ENCODE data around the gene SIGLEC7. TPM values are rescaled to one million over a fixed set of nuclear protein-coding genes. Genes with fewer than 3 reads are reported as not detected.

Gene SIGLEC7
- total RNA-seq, 2 donors from 2014 or later, result 0.34 TPM; not detected in 1

GRCh38 chr19:51108805-51109146, 33.3 kb upstream of the SIGLEC7 start:
- no peak for DNase-seq (ENCODE audit: low spot score in 2 of 2)
- ATAC-seq, result peak; percentile 21 to 46
- Mint-ChIP-seq H3K9me3 (no peaks in the 10 kb centered on the region), H3K36me3 (peaks cover 9 to 12% of the 10 kb centered on the region in 2 donors), H3K27ac (peak overlapping the region; percentile 91 to 97)

GRCh38 chr19:51110666-51110971, 31.5 kb upstream of the SIGLEC7 start:
- ATAC-seq (no peak), DNase-seq (ENCODE audit: low spot score in 2 of 2) (no peak)
- Mint-ChIP-seq H3K9me3 (no peaks in the 10 kb centered on the region), H3K36me3 (peaks cover 9 to 12% of the 10 kb centered on the region in 2 donors), H3K27ac (no peak overlapping the region)

GRCh38 chr19:51111606-51112005, 30.5 kb upstream of the SIGLEC7 start:
- H3K36me3 Mint-ChIP-seq, result peaks cover 9 to 12% of the 10 kb centered on the region in 2 donors
- DNase-seq (ENCODE audit: low spot score in 2 of 2), result no peak
- H3K9me3 Mint-ChIP-seq, result no peaks in the 10 kb centered on the region
- H3K27ac Mint-ChIP-seq, result no peak overlapping the region
- ATAC-seq, result no peak

DNA sequence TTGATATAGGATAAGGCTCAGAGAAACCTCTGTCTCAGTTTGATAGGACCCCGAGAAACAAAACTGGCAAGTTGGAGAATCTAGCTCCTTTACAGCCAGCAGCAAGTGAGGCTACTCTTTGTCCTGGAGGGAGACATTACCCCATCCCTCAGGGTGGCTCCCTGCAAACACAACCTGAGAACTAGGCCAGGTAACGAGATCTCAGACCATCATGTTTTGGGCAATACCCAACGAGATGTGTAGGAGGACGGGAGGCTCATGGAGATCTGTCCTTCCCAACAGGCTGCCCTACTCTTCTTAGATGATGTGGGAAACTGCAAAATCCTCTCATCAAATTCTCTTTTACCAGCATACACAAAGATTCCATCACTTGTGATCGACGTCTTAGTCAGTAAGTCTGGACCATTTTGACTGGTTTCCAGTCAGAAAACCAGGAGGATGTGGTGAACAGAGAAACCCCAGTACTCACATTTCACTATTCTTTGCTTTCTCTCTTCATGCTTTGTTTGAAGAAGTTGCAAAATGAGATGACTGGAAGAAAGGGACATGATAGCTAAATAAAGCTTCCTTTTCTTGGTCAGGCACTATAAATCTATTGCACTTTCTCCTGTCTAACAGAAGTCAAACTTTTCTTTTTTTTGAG, 27.9 kb upstream of the SIGLEC7 start:
- ATAC-seq (peak; percentile 92 to 96), DNase-seq (ENCODE audit: low spot score in 2 of 2) (peak in 1 of 2 donors; percentile 39)
- Mint-ChIP-seq H3K27ac (peak overlapping the region in 1 of 2 donors; percentile 91), H3K36me3 (no peaks in the 10 kb centered on the region), H3K9me3 (no peaks in the 10 kb centered on the region)

DNA sequence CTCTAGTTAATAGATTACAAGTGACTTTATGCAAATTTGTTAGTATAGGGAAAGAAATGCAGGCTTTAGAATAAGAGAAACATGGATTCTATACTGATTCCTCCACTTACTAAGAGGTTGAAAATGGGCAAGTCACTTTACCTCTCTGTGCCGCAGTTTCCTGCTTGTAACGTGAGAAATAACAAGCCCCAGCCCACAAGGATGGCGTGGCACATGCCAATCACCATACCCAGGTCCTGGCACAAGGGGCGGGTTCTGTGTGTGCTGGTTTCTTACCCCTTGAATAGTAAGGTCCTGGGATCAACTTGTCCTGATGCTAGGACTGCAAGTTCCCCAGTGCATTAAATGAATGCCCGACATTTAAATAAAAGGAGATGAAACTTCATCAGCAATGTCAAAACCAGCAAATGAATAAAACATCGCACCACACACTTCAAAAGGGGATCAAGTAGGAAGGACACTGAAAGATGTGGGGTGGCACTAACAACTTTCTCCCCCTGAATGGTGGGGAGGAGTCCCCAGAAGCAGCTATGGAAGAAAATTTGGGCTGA, 25.3 kb upstream of the SIGLEC7 start:
- H3K27ac Mint-ChIP-seq, result peak overlapping the region; percentile 18 to 80
- H3K36me3 Mint-ChIP-seq, result no peaks in the 10 kb centered on the region
- ATAC-seq (peak in 1 of 2 donors; percentile 27), DNase-seq (ENCODE audit: low spot score in 2 of 2) (no peak)
- H3K9me3 Mint-ChIP-seq, result peaks cover 4 to 5% of the 10 kb centered on the region in 2 donors

- DNase-seq (ENCODE audit: low spot score in 2 of 2) (no peak), ATAC-seq (no peak)
- no peaks in the 10 kb centered on the region for H3K36me3 Mint-ChIP-seq
- no peak overlapping the region for H3K27ac Mint-ChIP-seq
- H3K9me3 Mint-ChIP-seq, result peaks cover 4 to 5% of the 10 kb centered on the region in 2 donors
These were observed 23.0 kb upstream of the SIGLEC7 start for GRCh38 chr19:51119101-51119500.

GRCh38 chr19:51119611-51120010, 22.5 kb upstream of the SIGLEC7 start:
- H3K36me3 Mint-ChIP-seq, result no peaks in the 10 kb centered on the region
- peaks cover 4 to 5% of the 10 kb centered on the region in 2 donors for H3K9me3 Mint-ChIP-seq
- ATAC-seq, result no peak
- DNase-seq (ENCODE audit: low spot score in 2 of 2), result no peak
- no peak overlapping the region for H3K27ac Mint-ChIP-seq

DNA sequence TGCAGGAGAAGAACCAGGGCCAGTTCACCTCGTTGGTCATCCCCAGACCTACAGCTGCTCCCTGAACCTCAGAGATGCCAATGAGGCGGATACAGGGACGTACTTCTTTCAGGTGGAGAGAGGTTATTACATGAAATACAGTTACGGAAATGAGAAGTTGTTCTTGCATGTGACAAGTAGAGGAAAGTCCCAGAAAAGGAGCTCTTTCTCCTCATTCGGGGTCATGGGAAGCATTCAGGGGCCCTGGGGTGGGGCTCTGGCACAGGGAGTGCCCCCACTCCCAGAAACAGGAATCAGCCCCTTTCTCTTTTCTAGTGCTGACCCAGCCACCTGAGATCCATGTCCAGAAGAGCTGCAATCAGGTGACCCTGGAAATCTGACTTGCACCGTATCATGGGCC, 21.9 kb upstream of the SIGLEC7 start:
- H3K9me3 Mint-ChIP-seq, result peaks cover 4 to 5% of the 10 kb centered on the region in 2 donors
- ATAC-seq (no peak), DNase-seq (ENCODE audit: low spot score in 2 of 2) (no peak)
- no peaks in the 10 kb centered on the region for H3K36me3 Mint-ChIP-seq
- no peak overlapping the region for H3K27ac Mint-ChIP-seq

- no peak for ATAC-seq
- DNase-seq (ENCODE audit: low spot score in 2 of 2), result no peak
- Mint-ChIP-seq H3K27ac (no peak overlapping the region), H3K9me3 (peaks cover 4 to 5% of the 10 kb centered on the region in 2 donors), H3K36me3 (no peaks in the 10 kb centered on the region)
These were observed 20.8 kb upstream of the SIGLEC7 start for GRCh38 chr19:51121257-51121656.

GRCh38 chr19:51122112-51122981, 19.8 kb upstream of the SIGLEC7 start:
- H3K9me3 Mint-ChIP-seq, result peaks cover 4 to 5% of the 10 kb centered on the region in 2 donors
- no peaks in the 10 kb centered on the region for H3K36me3 Mint-ChIP-seq
- ATAC-seq (peak; percentile 40 to 56), DNase-seq (ENCODE audit: low spot score in 2 of 2) (no peak)
- H3K27ac Mint-ChIP-seq, result peak overlapping the region in 1 of 2 donors; percentile 74

GRCh38 chr19:51123381-51123800, 18.7 kb upstream of the SIGLEC7 start:
- no peak for DNase-seq (ENCODE audit: low spot score in 2 of 2)
- H3K27ac Mint-ChIP-seq, result peak overlapping the region; percentile 6 to 83
- ATAC-seq, result peak; percentile 66 to 68
- H3K36me3 Mint-ChIP-seq, result no peaks in the 10 kb centered on the region
- peaks cover 4 to 5% of the 10 kb centered on the region in 2 donors for H3K9me3 Mint-ChIP-seq

DNA sequence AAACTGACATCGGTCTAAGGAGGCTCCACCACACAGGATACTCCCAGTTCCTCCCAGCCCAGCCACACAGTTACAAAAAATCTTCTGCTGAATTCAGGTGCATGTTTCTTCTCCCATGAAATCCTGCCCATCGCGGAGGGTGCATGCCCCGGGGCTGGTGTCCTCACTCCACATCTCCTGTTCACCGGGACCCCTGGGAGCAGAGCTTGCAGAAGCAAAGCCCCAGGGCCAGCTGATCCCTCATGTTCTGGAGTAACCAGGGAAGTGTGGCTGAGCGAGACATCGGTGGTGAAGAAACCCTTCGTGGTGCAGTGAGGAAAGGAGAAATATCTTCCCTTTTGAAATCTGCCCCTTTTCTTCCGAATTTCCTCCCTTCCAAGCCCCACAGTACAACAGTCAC, 18.3 kb upstream of the SIGLEC7 start:
- ATAC-seq (no peak), DNase-seq (ENCODE audit: low spot score in 2 of 2) (no peak)
- peaks cover 4 to 5% of the 10 kb centered on the region in 2 donors for H3K9me3 Mint-ChIP-seq
- H3K36me3 Mint-ChIP-seq, result no peaks in the 10 kb centered on the region
- H3K27ac Mint-ChIP-seq, result peak overlapping the region; percentile 63 to 83

DNA sequence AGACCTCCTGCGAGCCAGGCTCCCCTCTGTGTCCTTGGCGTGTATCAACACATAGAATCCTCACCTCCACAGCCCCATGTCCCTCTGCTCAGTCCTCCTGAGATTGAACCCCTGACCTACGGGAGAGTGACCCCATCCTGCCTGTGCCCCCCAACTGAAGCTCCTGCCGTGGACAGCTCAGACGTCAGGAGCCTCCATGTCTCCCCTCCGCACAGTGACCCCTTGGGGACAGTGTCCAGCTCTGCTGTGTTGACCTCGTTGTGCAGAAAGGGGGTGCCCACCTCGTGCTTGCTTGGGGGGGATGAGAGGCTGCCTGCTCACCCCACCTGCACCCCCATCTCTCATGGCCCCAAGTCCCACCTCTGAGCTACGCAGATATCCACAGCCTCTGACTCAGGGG, 17.9 kb upstream of the SIGLEC7 start:
- H3K36me3 Mint-ChIP-seq, result no peaks in the 10 kb centered on the region

GRCh38 chr19:51124729-51125128, 17.4 kb upstream of the SIGLEC7 start, which contains the start of gene SIGLEC9:
TSS of gene SIGLEC9 (plus strand) at chr19:51124906. CDS start at chr19:51124975, 69 bp downstream.
- ATAC-seq (no peak), DNase-seq (ENCODE audit: low spot score in 2 of 2) (no peak)
- Mint-ChIP-seq H3K36me3 (no peaks in the 10 kb centered on the region), H3K27ac (peak within 1 kb of the TSS; percentile 65 to 83), H3K9me3 (peaks cover 4 to 5% of the 10 kb centered on the region in 2 donors)

More for the DNA sequence above, 17.9 kb upstream of the SIGLEC7 start:
- DNase-seq (ENCODE audit: low spot score in 2 of 2) (no peak), ATAC-seq (no peak)
- Mint-ChIP-seq H3K9me3 (peaks cover 4 to 5% of the 10 kb centered on the region in 2 donors), H3K27ac (peak overlapping the region; percentile 63 to 83)

GRCh38 chr19:51125421-51126075, 16.6 kb upstream of the SIGLEC7 start:
- peaks cover 4 to 5% of the 10 kb centered on the region in 2 donors for H3K9me3 Mint-ChIP-seq
- ATAC-seq (no peak), DNase-seq (ENCODE audit: low spot score in 2 of 2) (peak in 1 of 2 donors; percentile 48)
- peak overlapping the region in 1 of 2 donors; percentile 83 for H3K27ac Mint-ChIP-seq
- no peaks in the 10 kb centered on the region for H3K36me3 Mint-ChIP-seq

DNA sequence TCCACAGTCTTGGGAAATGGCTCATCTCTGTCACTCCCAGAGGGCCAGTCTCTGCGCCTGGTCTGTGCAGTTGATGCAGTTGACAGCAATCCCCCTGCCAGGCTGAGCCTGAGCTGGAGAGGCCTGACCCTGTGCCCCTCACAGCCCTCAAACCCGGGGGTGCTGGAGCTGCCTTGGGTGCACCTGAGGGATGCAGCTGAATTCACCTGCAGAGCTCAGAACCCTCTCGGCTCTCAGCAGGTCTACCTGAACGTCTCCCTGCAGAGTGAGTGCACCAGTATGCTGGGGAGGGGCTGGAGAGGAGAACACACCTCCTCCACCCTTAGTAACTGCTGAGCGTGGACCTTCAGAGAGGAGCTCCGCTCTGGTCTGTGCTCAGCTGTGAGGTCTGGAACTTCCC, 15.1 kb upstream of the SIGLEC7 start:
- no peaks in the 10 kb centered on the region for H3K9me3 Mint-ChIP-seq
- DNase-seq (ENCODE audit: low spot score in 2 of 2) (peak in 1 of 2 donors; percentile 34), ATAC-seq (no peak)
- peak overlapping the region in 1 of 2 donors; percentile 83 for H3K27ac Mint-ChIP-seq
- no peaks in the 10 kb centered on the region for H3K36me3 Mint-ChIP-seq

- no peaks in the 10 kb centered on the region for H3K9me3 Mint-ChIP-seq
- H3K36me3 Mint-ChIP-seq, result peaks cover 0 to 5% of the 10 kb centered on the region in 2 donors
- ATAC-seq, result peak; percentile 51 to 63
- DNase-seq (ENCODE audit: low spot score in 2 of 2), result peak in 1 of 2 donors; percentile 42
- H3K27ac Mint-ChIP-seq, result peak overlapping the region; percentile 65 to 83
These were observed 14.3 kb upstream of the SIGLEC7 start for GRCh38 chr19:51127755-51128154.
